T-helper 1 cell treated with Interleukin-12 subunit alpha and Interleukin-12 subunit beta and Interleukin-4 antibody, amounts not matched to agents 30 μg/mL and 1 μg/mL, for 36 hours (primary cell): ENCODE results near the gene TMEM41B.
"Not testable (repeated sequence)": the region's sequence is repeated elsewhere in the genome, so short reads cannot be mapped to it uniquely, and the experiment has no call there.

Experiments used
- H3K27ac Mint-ChIP-seq: one replicate; pipeline ENCODE4 v1.8.0; 2021; ENCODE audit warnings: mild to moderate bottlenecking, mixed read lengths
- H3K27me3 Mint-ChIP-seq: one replicate; pipeline ENCODE4 v1.8.0; 2021; ENCODE audit warnings: low read depth, mixed read lengths
- H3K36me3 Mint-ChIP-seq: one replicate; pipeline ENCODE4 v1.8.0; 2021; ENCODE audit warnings: low read depth, mixed read lengths
- H3K4me1 Mint-ChIP-seq: one replicate; pipeline ENCODE4 v1.8.0; 2021; ENCODE audit warnings: low read depth, mixed read lengths
- H3K4me3 Mint-ChIP-seq: one replicate; pipeline ENCODE4 v1.8.0; 2021; ENCODE audit warnings: mild to moderate bottlenecking, moderate library complexity, mixed read lengths
- H3K9me3 Mint-ChIP-seq: one replicate; pipeline ENCODE4 v1.8.0; 2021; ENCODE audit warnings: mixed read lengths

TMEM41B gene

DNA sequence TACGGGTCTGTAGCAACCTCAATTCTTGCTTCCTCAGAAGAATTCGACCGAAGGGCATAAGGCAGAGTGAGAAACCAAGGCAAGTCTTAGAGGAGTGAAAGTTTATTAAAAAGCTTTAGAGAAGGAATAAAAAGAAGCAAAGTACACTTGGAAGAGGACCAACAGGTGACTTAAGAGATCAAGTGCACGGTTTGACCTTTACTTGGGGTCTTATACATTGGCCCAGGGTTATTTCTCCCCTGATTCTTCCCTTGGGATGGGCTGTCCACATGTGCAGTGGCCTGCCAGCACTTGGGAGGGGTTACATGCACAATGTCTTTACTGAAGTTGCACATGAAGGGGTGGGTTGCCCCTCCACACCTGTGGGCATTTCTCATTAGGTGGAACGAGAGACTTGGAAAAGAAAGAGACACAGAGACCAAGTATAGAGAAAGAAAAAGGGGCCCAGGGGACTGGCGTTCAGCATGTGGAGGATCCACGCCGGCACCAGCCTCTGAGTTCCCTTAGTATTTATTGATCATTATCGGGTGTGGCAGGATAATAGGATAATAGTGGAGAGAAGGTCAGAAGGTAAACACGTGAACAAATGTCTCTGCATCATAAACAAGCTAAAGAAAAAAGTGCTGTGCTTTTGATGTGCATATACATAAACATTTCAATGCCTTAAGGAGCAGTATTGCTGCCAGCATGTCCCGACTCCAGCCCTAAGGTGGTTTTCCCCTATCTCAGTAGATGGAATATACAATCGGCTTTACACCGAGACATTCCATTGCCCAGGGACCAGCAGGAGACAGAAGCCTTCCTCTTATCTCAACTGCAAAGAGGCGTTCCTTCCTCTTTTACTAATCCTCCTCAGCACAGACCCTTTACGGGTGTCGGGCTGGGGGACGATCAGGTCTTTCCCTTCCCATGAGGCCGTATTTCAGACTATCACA, 4.3 kb upstream of the TMEM41B start:
- not testable (repeated sequence) for H3K36me3 Mint-ChIP-seq, H3K4me1 Mint-ChIP-seq, H3K9me3 Mint-ChIP-seq, H3K27ac Mint-ChIP-seq, H3K4me3 Mint-ChIP-seq
- peaks cover 47% of the 10 kb centered on the region for H3K27me3 Mint-ChIP-seq

DNA sequence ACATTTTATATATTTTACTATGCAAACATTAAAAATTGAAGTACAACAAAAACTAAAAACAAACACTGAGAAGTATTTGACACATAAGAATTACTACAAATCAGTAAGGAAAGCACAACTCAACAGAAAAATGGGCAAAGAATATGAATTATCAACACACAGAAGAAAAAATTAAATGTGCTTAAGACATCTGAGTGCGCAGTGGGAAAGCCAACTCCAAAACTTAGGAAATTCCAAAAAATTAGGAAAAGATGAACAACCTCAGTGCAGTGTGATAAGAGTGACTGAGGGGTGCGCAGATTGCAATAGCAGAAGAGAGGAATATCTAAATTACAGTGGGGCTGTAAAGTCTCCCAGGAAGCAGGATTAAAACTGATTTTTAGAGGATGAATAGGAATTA, 1.9 kb upstream of the TMEM41B start:
- Mint-ChIP-seq H3K4me1 (peaks cover 20% of the 10 kb centered on the region), H3K4me3 (no peak overlapping the region), H3K27me3 (peaks cover 38% of the 10 kb centered on the region), H3K36me3 (peaks cover 12% of the 10 kb centered on the region), H3K9me3 (no peaks in the 10 kb centered on the region), H3K27ac (no peak overlapping the region)

DNA sequence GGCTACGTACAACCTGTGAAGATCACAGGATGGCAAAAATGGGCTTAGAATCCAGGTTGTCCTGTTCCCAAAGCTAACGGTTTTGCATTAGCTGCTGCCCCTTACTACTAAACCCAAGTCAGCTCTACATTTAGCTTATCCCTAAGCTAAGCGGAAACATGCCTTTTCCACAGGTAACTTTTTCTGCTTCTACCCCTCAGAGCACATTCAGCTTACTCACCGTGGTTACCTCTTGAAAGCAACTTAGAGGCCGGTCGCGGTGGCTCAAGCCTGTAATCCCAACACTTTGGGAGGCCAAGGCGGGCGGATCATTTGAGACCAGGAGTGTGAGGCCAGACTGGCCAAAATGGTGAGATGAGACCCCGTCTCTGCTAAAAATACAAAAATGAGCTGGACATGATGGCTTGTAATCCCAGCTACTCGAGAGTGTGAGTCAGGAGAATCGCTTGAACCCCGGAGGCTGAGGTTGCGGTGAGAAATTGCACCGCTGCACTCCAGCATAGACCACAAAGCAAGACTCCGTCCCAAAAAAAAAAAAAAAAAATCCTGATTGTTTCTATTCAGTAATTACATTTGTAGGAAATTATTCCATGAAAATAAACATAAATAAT, 790 bp upstream of the TMEM41B start:
- peak overlapping the region; percentile 97 for H3K27ac Mint-ChIP-seq
- H3K4me1 Mint-ChIP-seq: peaks cover 23% of the 10 kb centered on the region

DNA sequence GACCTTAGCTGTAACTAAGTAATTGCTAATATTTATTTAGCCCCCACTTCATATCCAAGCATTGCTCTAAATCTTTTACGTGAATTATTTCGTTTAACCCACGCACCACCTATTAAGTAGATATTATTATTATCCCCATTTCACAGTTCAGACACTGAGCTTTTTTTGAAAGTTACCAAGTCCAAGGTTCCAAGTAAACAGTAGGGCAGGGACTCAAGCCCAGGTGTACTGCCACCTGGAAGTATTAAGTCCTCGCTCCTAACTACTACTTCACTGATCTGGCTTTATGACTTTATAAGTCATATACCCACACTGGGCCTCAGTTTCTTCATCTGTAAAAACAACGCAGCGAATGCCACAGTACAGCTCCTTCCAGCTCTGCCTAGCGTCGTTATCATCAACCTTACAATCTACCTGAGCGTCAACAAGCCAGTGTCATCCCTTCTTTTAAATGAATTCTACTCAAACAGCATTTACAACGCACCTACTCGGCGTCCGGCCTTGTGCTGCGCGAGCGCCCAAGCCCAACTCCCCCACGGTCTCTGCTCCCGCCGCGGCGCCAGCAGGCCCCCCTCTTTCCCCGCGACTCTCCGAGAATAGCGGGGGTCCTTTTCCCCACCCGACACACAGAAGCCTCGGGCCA, 624 bp downstream of the TMEM41B start:
- H3K4me1 Mint-ChIP-seq: peaks cover 23% of the 10 kb centered on the region
- peaks cover 19% of the 10 kb centered on the region for H3K27me3 Mint-ChIP-seq
- no peaks in the 10 kb centered on the region for H3K9me3 Mint-ChIP-seq
- peak overlapping the region; percentile 99 for H3K4me3 Mint-ChIP-seq
- peaks cover 16% of the 10 kb centered on the region for H3K36me3 Mint-ChIP-seq
- H3K27ac Mint-ChIP-seq: peak overlapping the region; percentile 97

More for the DNA sequence above, 790 bp upstream of the TMEM41B start:
- H3K4me3 Mint-ChIP-seq: peak overlapping the region; percentile 99
- peaks cover 32% of the 10 kb centered on the region for H3K27me3 Mint-ChIP-seq
- H3K36me3 Mint-ChIP-seq: peaks cover 16% of the 10 kb centered on the region
- no peaks in the 10 kb centered on the region for H3K9me3 Mint-ChIP-seq

DNA sequence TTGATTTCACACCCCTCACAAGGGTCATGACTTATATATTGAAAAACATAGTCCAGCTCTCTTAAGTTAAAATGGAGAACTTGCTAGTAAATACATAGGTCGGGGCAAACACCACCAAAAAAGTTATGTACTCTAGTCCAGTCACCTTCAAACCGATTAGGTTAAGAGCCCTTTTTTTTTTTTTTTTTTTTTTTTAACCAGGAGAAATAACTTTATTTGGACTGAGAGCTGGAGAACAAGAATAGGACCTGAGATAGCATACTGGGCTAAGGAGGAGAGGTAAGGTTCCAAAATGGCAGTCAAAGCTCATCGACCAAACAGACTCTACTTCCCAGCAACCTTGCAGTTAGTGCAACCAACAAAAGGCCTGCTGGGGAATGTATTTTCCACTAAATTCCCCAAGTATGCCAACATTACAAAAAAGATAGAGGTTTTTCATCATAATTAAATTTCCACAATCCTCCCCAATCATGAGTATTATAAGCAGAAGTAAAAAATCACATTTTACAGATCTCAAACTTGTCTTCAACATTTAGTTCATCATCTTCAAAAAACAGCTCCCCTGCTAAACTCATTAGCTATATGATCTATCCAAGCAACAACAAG, 3.8 kb downstream of the TMEM41B start:
- Mint-ChIP-seq H3K4me1 (peaks cover 30% of the 10 kb centered on the region), H3K36me3 (peaks cover 22% of the 10 kb centered on the region), H3K9me3 (no peaks in the 10 kb centered on the region), H3K27ac (no peak overlapping the region), H3K27me3 (no peaks in the 10 kb centered on the region), H3K4me3 (no peak overlapping the region)

DNA sequence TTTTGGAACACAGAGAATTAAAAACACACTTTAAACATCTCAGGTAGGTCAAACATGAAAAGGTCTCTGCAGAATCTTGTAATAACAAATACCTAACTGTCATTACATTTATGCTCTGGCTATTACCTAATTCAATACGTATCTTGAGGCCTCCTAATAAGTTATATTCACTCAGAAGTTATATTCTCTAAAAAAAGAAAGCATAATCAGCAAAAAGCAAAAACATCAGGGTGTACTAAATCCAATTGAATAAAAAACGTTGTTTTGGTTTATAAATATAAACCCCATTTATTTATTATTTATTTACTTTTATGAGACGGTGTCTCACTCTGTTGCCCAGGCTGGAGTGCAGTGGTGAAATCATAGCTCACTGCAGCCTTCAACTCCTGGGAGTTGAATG, 10.2 kb downstream of the TMEM41B start:
- Mint-ChIP-seq H3K36me3 (peaks cover 8% of the 10 kb centered on the region), H3K9me3 (no peaks in the 10 kb centered on the region), H3K4me3 (no peak overlapping the region), H3K4me1 (peaks cover 9% of the 10 kb centered on the region), H3K27me3 (no peaks in the 10 kb centered on the region), H3K27ac (no peak overlapping the region)

DNA sequence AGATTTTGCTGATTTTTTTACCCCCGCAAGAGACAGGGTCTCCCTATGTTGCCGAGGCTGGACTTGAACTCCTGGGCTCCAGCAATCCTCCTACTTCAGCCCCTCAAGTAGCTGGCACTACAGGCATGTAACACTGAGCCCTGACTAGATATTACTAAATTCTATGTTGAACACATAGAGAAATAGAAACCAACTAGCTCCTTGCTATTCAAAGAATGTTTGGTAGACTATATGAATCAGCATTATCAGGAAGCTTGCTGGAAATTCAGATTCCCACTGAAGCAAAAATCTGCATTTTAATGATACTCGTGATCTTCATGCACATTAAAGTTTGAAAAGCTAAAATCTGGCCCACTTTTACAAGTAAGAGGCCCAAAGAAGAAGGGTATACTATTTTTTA, 11.9 kb downstream of the TMEM41B start:
- H3K4me1 Mint-ChIP-seq: peaks cover 4% of the 10 kb centered on the region
- no peak overlapping the region for H3K27ac Mint-ChIP-seq
- peaks cover 3% of the 10 kb centered on the region for H3K36me3 Mint-ChIP-seq
- H3K27me3 Mint-ChIP-seq: no peaks in the 10 kb centered on the region
- H3K4me3 Mint-ChIP-seq: no peak overlapping the region
- no peaks in the 10 kb centered on the region for H3K9me3 Mint-ChIP-seq

DNA sequence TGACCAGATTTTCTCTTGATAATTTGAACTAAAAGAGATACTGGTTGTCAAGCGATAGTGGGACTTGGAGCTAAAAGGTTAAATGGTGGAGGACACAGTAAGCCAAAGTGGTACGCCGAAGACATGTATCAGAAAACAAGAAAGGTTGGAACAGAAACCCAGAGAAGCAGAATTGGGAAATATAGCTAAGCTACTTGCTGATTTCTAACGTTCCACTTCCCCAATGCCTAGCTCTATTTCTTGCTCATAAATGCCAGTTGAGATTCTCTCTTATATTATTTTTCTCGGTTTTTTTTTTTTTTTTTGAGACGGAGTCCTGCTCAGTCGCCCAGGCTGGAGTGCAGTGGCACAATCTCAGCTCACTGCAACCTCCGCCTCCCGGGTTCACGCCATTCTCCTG, 12.7 kb downstream of the TMEM41B start:
- no peak overlapping the region for H3K27ac Mint-ChIP-seq

DNA sequence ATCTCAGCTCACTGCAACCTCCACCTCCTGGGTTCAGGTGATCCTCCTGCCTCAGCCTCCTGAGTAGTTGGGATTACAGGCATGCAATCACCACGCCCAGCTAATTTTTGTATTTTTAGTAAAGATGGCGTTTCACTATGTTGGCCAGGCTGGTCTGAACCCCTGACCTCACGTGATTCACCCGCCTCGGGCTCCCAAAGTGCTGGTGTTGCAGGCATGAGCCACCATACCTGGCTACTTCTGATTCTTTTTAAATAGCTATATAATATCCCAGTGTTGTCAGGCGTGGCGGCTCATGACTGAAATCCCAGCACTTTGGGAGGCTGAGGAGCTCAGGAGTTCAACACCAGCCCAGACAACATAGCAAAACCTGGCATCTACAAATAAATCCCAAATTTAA, 20.7 kb downstream of the TMEM41B start:
- no peaks in the 10 kb centered on the region for H3K27me3 Mint-ChIP-seq
- no peak overlapping the region for H3K27ac Mint-ChIP-seq
- H3K4me3 Mint-ChIP-seq: no peak overlapping the region
- peaks cover 4% of the 10 kb centered on the region for H3K4me1 Mint-ChIP-seq
- peaks cover 15% of the 10 kb centered on the region for H3K36me3 Mint-ChIP-seq
- no peaks in the 10 kb centered on the region for H3K9me3 Mint-ChIP-seq

More for the DNA sequence above, 12.7 kb downstream of the TMEM41B start:
- H3K27me3 Mint-ChIP-seq: no peaks in the 10 kb centered on the region
- peaks cover 2% of the 10 kb centered on the region for H3K4me1 Mint-ChIP-seq
- no peak overlapping the region for H3K4me3 Mint-ChIP-seq
- H3K9me3 Mint-ChIP-seq: no peaks in the 10 kb centered on the region
- H3K36me3 Mint-ChIP-seq: peaks cover under 1% of the 10 kb centered on the region

DNA sequence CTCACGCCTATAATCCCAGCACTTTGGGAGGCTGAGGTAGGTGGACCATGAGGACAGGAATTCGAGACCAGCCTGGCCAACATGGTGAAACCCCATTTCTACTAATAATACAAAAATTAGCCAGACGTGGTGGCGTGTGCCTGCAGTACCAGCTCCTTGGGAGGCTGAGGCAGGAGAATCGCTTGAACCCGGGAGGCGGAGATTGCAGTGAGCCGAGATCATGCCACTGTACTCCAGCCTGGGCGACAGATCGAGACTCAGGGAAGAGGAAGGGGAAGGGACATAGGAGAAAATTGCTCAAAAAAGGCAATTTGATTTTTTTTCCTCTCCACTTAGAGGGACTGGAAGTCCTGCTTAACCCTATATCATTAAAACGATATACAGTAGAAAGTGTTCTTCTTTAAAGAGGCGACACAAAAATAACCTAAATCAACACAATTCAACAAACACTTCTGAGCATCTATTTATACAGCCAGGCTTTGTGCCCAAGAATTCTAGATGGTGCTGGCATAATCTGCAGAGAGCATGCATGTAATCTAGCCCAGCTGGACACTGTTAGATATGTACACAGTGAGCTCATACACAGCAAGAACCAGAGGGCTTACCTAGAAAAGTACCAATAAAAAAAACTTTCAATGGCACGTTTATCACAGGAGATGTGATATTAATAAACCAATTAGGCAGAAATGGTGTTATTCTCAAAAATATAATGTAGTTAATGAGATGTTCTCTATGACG, 28.4 kb downstream of the TMEM41B start:
- Mint-ChIP-seq H3K4me3 (no peak overlapping the region), H3K4me1 (peaks cover 11% of the 10 kb centered on the region), H3K36me3 (peaks cover 24% of the 10 kb centered on the region), H3K27ac (no peak overlapping the region), H3K27me3 (no peaks in the 10 kb centered on the region), H3K9me3 (no peaks in the 10 kb centered on the region)

DNA sequence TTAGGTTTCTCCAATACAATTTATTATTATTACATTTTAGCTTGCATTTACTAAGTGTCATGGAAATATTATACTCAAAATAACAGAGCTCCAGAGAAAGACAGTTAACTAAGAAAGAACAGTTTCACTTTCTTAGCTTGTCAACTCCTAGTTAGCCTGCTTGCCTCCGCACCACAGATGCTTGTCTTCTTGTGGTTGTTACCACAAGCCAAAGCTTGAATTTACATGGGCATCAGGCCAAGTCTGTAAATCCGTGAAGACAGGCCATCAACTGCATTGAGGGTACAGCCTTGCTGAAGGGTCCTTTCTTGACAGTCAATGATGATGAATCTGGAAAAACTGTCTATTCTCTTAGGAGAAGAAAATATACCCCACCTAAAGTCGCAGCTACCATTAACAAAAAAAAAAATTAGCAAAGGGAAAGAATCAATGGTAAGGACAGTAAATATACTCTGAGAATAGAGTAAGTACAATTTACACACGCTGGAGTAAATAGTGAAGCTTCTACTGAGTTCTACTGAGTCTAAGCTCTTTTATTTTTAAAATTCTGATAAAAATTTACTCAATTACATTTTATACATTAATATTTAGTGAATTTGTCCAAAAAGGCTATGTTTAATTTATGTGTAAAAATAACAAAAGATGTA, 33.6 kb downstream of the TMEM41B start:
- no peak overlapping the region for H3K27ac Mint-ChIP-seq
- no peaks in the 10 kb centered on the region for H3K9me3 Mint-ChIP-seq
- peak overlapping the region; percentile 67 for H3K4me3 Mint-ChIP-seq
- peaks cover 4% of the 10 kb centered on the region for H3K27me3 Mint-ChIP-seq
- peaks cover 13% of the 10 kb centered on the region for H3K4me1 Mint-ChIP-seq
- peaks cover 23% of the 10 kb centered on the region for H3K36me3 Mint-ChIP-seq

DNA sequence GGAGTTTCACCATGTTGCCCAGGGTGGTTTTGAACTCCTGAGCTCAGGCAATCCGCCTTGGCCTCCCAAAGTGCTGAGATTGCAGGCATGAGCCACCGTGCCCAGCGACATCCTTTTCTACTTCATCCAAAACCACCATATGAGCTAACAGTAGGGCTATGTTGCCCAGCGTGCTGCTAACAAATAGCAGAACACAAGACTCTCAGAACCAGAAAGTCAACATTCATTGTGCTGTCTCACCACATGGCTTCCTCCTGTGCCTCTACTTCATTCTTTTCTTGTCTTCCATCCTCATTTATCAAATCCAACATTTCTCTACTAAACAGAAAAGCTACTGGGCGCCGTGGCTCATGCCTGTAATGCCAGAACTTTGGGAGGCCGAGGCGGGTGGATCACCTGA, 37.2 kb downstream of the TMEM41B start:
- Mint-ChIP-seq H3K4me1 (peaks cover 14% of the 10 kb centered on the region), H3K4me3 (no peak overlapping the region), H3K27me3 (peaks cover 15% of the 10 kb centered on the region), H3K27ac (peak overlapping the region; percentile 49), H3K9me3 (no peaks in the 10 kb centered on the region), H3K36me3 (peaks cover 10% of the 10 kb centered on the region)

DNA sequence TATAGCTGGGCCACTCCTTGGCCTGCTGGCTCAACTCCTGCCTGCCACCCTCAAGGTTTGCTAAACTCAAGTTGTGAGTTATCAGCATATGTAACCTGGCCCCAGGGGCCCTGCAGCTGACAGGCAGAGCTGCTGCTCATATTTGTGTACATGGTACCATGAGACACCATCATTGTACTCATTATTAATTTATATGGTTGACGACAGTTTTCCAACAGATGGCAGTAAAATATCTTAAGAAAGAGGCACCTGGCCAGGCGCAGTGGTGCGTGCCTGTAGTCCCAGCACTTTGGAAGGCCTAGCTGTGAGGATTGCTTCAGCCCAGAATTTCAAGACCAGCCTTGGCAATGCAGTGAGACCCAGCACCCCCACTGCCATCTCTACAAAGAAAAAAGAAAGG, 37.8 kb downstream of the TMEM41B start:
- Mint-ChIP-seq H3K27ac (no peak overlapping the region), H3K4me1 (peaks cover 14% of the 10 kb centered on the region), H3K9me3 (no peaks in the 10 kb centered on the region), H3K27me3 (peaks cover 21% of the 10 kb centered on the region), H3K36me3 (peaks cover 9% of the 10 kb centered on the region), H3K4me3 (no peak overlapping the region)
